ENCODE data around the gene HK1.

Gene HK1

DNA sequence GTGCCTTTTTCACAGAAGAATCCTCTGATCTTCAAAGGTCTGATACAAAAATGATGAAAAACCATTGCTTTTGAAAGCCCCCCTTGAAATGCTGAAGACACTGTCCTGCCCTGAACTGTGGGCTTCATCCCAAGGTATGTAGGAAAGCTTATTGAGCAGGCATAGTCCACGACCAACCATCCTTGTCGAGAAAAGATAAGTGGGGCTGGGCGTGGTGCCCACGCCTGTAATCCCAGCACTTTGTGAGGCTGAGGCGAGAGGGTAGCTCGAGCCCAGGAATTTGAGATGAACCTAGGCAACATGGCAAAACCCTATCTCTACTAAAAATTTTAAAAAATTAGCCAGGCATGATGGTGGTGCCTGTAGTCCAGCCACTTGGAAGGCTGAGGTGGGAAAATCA is 112.9 kb downstream of the HK1 start:
- DNase-seq (ENCODE audit: low read depth), result no peak
- H3K4me3 ChIP-seq (ENCODE audit: low read length), result no peak overlapping the region
- TF ChIP-seq, protein P1, sequence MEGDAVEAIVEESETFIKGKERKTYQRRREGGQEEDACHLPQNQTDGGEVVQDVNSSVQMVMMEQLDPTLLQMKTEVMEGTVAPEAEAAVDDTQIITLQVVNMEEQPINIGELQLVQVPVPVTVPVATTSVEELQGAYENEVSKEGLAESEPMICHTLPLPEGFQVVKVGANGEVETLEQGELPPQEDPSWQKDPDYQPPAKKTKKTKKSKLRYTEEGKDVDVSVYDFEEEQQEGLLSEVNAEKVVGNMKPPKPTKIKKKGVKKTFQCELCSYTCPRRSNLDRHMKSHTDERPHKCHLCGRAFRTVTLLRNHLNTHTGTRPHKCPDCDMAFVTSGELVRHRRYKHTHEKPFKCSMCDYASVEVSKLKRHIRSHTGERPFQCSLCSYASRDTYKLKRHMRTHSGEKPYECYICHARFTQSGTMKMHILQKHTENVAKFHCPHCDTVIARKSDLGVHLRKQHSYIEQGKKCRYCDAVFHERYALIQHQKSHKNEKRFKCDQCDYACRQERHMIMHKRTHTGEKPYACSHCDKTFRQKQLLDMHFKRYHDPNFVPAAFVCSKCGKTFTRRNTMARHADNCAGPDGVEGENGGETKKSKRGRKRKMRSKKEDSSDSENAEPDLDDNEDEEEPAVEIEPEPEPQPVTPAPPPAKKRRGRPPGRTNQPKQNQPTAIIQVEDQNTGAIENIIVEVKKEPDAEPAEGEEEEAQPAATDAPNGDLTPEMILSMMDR (conservative IDR thresholded peaks at IDR 0.05; ENCODE audit: low read depth, low read length), result no peak

DNA sequence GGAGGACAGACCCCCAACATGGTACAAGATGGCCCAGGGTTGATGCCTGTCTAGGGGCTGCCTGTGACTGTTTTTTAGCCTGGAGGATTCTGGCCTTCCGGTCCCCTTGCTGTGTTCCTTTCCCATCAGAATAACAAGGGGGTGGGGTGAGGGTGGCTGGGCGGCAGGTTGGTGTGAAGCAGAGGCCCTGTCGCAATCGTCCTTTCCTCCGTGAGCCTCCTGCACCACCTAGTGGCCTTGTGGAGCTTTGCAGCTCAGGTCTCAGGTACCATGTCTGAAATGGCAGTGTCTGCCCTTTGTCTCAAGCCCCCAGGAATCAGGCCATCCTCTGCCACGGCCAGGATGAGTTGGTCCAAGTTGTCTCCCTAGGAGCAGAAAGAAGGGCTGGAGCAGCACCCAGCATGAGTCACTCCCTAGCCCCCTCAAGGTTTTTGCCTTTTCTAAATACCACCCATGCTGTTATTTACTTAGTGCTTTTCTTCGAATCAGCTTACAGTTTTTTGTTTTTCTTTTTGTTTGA is 114.2 kb downstream of the HK1 start:
- no peak overlapping the region for H3K4me3 ChIP-seq (ENCODE audit: low read length)
- TF ChIP-seq, protein P1 (conservative IDR thresholded peaks at IDR 0.05; ENCODE audit: low read depth, low read length), result peak; percentile 97
- DNase-seq (ENCODE audit: low read depth), result peak; percentile 34

DNA sequence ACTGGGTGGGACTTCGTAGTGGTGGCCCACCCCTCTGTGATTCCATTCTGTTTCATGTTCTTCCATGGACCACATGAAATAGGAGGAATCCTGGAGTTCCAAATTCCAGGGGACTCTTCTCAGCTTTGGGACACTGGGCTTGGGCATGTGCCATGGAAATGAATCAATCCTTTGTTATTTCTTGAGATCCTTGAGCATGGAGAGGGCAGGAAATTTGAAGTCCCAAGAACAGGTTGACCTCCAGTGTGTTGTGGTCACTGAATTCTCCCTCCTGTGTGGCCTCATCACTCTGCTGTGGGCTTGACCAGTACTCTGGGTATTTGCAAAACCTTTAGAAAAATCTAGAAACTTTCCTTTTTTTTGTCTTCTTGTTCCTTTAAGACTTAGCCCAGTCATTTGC is 115.7 kb downstream of the HK1 start:
- no peak overlapping the region for H3K4me3 ChIP-seq (ENCODE audit: low read length)
- TF ChIP-seq, protein P1 (conservative IDR thresholded peaks at IDR 0.05; ENCODE audit: low read depth, low read length), result no peak
- no peak for DNase-seq (ENCODE audit: low read depth)

DNA sequence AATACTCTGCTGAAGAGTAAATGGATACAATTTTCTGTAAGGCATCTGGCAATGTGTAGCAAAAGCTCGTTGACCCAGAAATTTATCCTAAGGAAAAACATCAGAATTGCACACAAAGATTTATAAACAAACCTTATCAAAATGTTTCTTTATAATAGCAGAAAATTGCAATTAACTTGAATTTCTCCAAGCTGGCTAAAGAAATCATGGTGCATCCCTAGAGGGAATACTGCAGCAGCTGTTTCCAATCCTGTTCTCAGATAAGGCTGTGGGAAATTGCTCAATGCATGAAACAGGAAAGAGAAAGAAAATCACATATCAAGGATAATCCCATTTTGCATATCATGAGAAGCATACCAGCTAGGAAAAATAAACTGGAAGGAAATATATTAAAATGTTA is 119.7 kb downstream of the HK1 start:
- TF ChIP-seq, protein P1 (conservative IDR thresholded peaks at IDR 0.05; ENCODE audit: low read depth, low read length), result no peak
- no peak for DNase-seq (ENCODE audit: low read depth)
- H3K4me3 ChIP-seq (ENCODE audit: low read length), result no peak overlapping the region

DNA sequence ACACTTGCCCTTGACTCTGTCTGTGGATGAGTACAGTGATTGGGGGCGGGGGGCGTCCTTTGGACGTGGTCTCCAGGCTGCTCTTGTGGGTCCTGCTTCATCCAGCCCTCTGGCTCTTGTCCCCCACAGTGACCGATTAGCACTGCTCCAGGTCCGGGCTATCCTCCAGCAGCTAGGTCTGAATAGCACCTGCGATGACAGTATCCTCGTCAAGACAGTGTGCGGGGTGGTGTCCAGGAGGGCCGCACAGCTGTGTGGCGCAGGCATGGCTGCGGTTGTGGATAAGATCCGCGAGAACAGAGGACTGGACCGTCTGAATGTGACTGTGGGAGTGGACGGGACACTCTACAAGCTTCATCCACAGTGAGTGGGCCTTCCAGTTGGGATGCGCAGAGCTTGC is 120.2 kb downstream of the HK1 start:
- no peak for DNase-seq (ENCODE audit: low read depth)
- TF ChIP-seq, protein P1 (conservative IDR thresholded peaks at IDR 0.05; ENCODE audit: low read depth, low read length), result no peak
- no peak overlapping the region for H3K4me3 ChIP-seq (ENCODE audit: low read length)

DNA sequence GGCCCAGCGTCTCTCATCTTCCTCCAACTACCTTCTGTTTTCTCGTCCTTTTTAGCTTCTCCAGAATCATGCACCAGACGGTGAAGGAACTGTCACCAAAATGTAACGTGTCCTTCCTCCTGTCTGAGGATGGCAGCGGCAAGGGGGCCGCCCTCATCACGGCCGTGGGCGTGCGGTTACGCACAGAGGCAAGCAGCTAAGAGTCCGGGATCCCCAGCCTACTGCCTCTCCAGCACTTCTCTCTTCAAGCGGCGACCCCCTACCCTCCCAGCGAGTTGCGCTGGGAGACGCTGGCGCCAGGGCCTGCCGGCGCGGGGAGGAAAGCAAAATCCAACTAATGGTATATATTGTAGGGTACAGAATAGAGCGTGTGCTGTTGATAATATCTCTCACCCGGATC is 122.6 kb downstream of the HK1 start:
- no peak overlapping the region for H3K4me3 ChIP-seq (ENCODE audit: low read length)
- no peak for DNase-seq (ENCODE audit: low read depth)
- TF ChIP-seq, protein P1 (conservative IDR thresholded peaks at IDR 0.05; ENCODE audit: low read depth, low read length), result no peak

DNA sequence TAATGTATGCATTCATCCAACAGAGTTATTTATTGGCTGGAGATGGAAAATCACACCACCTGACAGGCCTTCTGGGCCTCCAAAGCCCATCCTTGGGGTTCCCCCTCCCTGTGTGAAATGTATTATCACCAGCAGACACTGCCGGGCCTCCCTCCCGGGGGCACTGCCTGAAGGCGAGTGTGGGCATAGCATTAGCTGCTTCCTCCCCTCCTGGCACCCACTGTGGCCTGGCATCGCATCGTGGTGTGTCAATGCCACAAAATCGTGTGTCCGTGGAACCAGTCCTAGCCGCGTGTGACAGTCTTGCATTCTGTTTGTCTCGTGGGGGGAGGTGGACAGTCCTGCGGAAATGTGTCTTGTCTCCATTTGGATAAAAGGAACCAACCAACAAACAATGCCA is 123.1 kb downstream of the HK1 start:
- H3K4me3 ChIP-seq (ENCODE audit: low read length), result no peak overlapping the region
- no peak for DNase-seq (ENCODE audit: low read depth)
- TF ChIP-seq, protein P1 (conservative IDR thresholded peaks at IDR 0.05; ENCODE audit: low read depth, low read length), result no peak
